Measurements from ENCODE around the gene CXXC1.
"Not testable (repeated sequence)": the region's sequence is repeated elsewhere in the genome, so short reads cannot be mapped to it uniquely, and the experiment has no call there.

CXXC1 gene

DNA sequence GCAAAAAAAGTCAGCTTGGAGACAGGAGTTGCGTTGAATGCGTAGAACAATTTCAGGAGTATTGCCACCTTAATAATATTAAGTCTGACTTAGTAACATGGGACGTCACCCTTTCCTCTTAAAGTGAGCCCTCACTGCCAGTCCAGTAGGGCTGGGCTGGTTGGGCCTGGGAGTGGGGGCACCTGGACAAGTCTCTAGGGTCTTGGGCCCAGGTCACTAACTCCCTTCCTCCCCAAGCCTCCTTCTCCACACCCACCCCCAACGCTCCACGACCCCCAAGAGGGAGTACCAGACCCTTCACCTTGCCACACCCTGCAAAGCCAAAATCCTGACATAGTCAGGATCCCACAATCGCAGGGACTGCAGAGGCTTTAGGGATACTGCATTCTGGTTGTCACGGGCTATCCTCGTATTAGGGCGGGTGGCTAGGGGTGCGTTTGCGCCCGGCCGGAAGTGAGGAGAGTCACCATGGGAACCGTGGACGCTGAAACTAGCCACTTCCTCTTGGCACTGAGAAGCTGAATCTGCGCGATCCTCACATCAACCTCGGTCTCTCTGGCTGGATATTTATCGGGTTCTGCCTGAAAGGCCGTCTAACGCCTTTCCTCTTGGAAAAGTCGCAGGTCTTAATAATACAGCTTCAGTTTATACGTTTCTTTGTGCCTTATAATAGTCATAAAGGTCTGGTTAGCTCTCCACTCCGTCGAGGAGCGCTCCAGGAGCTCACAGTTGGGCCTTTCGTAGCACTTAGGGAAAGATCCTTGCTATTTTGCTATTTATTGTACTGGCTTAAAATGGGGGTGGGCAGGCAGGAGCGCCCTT, 10.3 kb upstream of the CXXC1 start:
- DNase-seq = peak; percentile 51

DNA sequence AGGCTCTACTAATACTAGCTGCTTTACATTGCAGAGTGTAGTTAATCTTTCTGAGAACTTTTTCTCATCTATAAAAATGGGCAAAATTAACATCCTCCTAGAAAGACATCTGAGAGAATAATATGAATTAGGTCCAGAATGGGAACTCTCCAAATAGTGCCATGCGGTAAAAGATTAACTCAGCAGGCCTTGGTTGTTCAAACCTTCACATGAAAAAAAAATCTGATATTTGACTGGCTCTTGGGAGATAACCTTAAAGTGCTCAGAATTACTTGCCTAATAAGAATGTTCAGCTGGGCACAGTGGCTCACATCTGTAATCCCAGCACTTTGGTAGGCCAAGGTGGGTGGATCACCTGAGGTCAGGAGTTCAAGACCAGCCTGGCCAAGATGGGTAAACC, 5.5 kb upstream of the CXXC1 start:
- DNase-seq = no peak

DNA sequence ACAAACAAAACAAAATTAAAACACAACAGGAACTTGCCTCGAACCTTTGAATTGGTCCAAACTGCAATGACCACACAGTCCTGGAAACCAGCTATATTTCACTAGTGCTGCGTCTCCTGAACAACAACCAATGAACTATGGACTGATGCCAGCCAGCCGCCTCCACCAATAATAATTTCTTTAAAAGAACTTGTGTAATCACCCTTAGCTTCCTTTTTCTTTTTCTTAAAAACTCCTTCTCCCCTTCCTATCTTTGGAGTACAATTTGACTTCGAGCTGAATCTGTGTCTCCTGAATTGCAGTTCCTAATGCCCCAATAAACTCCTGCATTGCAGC, 1.6 kb upstream of the CXXC1 start:
- DNase-seq = no peak

DNA sequence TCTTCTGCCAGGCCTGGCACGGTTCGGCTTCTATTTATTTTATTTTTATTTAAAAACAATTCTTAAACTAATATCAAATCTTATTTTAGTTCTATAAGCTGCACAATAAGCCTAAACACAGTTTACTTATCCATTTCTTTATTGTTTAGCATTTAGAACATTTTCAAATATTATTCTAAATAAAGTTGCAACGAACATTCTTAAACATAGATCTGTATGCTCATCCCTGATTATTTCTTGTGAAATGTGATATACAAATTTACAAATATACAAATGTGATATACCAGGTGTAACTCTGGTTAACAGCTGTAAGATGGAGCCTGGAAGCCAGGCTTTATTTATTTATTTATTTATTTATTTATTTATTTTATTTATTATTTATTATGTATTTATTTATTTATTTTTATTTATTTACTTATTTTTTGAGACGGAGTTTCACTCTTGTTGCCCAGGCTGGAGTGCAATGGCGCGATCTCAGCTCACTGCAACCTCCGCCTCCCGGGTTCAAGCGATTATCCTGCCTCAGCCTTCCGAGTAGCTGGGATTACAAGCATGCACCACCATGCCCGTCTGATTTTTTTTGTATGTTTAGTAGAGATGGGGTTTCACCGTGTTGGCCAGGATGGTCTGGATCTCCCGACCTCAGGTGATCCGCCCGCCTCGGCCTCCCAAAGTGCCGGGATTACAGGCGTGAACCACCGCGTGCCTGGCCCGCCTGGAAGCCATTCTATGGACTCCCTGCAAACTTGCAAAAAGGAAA, 1.0 kb upstream of the CXXC1 start:
- DNase-seq = not testable (repeated sequence)

DNA sequence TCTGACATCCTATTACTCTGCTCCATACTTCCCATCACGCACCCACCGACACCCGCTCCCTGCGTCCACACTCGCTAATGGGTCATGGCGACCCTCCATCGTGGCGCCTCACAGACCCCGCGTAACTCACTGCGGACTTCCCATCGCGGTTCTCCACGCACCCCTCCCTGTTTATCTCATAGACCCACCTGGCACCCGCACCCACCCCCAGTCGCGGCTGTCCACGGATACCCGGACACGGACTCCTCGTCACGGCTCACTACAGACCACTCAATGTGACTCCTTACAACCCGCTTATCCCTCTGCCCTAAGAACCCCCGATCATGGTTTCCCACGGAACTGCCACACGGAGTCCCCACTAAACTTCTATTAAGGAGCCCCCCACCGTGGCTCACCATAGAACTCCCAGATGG, 458 bp downstream of the CXXC1 start:
- DNase-seq = no peak

DNA sequence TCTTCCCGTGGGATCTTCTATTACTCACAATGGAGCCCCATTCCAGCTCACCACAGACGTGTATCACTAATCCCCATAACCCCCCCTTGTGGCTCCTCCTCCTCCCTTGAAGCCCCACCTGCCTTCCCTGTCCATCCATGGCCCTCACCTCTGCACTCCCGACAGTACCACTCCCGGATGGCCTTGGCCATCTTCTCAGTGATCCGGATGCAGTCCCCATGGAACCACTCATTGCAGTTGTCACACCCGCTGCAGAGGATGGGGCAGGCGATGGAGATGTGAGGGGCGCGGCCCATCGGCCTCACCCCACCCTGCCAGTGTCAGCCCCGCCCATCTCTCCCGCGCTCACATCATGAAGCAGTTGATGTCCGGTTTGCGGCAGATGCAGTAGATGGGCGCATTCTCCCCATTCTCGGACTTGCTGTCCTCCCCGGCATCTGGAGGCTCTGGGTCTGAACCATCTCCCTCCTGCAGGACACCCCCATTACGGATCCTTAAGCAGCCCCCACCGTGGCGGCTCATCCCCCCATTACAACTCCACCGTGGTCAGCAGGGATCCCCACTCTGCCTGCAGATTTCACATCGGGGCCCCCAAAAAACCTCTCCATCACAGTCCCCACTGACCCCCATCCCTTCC, 983 bp downstream of the CXXC1 start:
- no peak for DNase-seq

DNA sequence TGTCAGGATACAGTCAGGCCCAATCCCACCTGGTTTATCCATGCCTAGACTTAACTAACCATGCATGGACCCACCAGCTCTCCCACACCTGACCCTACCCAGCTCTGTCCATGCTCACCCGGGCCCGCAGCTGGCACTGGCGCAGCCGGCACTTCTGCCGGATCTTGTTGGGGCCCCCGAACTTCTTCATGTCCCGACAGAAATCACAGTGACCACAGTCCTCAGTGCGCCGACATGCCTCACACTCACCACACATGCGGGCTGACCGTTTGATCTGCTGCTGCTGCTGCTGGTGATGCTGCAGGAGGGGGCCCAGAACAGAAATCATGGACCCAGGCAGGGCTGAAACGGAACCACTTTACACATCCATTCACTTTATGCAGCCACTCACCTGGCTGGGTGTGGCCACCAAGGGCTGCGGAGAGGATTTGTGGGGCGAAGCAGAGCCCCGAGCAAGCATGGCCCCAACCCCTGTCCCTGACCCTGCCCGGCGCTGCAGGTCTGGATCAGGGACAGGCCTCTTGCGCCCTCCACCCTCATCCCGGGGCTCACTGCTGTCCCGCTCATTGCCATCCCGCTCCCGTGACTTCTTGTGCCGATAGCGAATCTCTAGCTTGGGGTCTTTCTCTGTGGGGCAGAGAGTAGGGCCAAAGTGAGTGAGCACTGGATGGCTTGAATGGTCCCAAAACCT, 1.7 kb downstream of the CXXC1 start:
- no peak for DNase-seq

DNA sequence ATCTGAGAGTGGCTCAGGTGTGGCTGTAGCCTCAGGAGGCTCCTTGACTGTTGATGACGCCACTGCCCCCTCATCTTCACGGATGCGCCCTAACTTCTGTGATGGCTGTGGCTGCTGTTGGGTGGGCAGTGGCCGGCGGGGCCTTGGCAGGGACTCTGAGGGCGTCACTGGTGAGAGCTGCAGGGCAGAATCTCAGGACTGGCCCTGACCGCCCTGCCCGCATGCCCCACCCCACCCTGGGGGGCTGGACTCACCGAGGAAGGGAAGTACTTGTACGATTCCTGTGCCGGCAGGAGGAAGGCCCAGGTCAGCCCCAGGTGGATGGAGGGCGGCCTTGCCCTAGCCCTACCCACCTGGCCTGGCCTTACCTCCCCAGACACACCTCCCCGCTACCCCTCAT, 2.4 kb downstream of the CXXC1 start:
- DNase-seq = no peak

DNA sequence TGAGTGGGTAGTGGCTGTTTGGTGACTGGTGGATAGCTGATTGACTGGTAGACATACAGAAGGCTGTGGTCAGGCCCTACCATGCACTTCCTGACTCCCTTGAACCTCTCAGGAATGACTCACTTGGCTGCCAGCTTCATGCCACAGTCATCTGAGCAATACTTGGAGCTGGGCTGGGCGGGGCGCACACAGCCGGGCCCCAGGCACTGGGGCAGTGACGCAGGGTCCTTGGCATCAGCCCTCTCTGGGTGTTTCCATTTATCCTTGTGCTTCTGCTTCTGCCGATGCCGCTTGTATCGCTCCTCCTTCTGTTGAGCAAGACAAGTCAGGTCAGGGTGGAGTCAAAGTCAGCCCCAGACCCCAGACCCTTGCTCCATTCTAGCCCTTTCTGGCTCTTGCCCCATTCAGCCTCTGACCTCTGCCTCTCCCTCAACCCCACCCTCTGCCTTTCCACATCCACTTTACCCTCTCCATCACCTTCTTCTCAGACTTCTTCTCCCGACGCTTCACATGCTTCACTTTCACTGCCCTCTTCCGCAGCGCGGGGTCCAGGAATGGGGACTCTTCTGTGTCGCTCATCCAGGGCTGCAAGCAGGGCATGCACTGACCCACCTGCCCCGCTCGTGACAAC, 3.1 kb downstream of the CXXC1 start:
- no peak for DNase-seq

DNA sequence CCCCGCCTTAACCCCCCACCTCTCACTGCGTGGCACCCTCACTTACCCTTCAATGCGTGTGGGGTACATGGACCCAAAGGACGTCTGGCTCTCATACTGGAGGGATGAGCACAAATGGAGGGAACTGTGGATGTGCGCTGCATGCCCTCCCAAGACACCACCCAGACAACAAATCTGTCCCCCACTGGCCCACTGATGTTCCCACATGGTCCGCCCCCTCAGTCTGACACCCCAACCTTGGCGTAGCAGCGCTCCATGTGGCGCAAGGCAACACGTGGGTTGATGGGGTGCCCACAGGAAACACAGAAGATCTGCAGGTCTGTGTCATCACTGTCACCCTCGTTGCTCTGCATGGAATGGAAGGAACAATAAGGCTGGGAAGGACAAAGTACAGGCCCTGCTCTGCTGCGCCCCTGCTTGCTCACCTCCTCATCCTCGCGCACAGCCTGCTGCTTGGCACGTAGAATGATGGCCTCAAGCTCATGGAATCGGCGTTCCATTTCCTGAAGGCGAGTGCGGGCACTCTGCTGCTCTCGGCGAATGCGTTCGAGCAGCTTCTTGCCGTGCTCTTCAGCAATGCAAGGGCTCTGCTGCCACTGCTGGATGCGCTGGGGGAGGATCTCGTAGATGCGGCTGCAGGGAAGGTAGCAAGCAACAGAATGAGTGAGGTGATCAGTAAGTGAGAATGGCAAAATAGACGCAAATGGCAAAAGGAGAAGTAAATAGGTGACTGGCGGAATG, 3.9 kb downstream of the CXXC1 start:
- DNase-seq = no peak

DNA sequence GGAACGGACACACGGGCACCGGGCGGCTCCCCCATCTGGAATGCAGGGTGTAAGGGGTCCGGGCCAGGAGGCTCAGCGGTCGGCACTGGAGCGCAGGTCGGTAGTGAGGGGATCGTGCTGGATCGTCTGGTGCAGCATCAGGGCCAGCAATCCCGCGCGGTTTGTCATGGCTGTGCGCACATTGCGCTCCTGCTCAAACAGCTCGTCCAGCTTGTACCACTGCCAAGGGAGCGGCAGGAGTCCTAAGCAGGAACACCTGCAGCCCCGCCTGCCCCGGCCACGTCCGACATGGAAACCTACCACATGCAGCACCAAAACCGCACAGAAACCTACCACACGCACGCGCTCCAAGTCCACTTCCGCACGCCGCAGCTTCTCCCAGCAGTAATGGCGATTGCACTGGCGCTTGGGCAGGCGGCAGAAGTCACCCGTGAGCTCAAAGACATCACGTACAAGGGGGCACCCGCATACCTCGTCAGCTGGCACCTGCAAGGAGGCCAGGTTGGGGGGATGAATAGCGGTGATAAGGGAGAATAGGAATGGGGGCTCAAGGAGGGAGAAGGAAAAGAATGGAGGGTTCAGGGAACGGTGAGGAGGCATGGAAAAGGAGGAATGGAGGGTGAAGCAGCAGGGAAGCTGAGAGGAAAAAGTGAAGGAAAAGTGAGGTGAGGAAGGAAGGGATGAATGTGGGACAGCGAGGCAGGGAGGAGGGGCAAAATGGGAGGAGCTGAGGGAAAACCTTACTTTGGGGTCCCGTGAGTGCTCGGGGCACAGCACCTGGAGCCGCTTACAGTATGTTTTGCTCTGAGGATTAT, 4.8 kb downstream of the CXXC1 start:
- no peak for DNase-seq

DNA sequence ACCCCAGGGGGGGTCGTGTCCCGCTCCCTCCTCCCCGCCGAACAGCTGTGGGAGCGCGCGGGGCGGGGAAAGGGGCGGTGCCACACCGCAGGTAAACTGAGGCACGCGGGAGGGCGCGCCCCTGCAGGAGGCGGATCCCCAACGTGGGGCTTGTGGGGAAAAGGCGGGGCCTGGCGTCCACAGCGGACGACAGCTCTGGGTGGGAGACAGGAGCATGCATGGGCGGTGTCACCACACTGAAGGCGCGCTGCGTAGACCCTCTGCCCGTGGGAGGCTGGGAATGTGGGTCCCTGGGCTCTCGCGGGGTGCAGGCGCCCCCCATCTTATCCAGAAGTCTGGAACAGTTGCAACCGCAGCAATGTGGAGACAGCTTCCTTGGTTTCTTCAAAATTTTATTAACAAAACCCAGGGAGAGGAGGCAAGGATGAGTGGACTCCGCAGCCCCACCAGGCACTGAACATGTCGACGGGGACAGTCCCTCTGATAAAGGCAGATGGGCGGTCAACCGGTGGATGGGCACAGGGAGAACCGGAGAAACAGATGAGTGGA, 5.4 kb downstream of the CXXC1 start:
- DNase-seq = no peak

DNA sequence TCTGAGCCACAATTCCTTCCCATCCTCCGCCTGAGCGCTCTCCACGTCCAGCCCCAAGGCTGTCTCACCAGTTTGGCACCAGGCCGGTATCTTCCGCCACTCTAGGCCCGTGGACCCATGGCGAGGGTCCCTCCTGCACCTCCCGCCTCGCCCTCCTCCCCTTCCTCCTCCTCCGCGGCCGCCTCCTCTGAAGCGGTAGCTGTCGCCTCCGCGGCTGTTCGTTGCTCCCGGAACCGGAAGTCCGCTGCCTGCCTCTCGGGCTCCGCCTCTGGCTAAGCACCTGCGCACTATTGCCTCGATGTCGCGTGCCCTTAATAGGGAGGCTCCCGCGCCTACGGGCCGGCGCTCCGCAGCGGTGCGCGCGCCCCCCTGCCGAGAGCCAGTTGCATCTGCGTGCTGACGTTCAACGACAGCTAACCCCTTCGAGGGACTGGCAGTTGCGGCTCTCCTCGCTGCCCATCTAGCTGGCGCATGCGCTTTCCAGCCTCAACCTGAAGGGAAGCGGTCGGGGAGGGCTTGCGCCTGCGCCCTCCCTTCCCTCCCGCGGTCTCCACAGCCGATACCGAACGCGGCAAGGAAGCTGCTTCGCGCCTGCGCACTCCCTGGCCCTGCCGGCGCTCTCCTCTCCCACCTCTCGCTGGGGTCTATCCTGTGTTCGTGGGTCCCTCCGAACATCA, 6.1 kb downstream of the CXXC1 start, which contains the start of gene MBD1:
Gene MBD1, minus strand, starts transcription at position 229 of the 677 bp plus-strand sequence. CDS start 1,531 bp downstream, outside the sequence.
- DNase-seq = peak; percentile 93

DNA sequence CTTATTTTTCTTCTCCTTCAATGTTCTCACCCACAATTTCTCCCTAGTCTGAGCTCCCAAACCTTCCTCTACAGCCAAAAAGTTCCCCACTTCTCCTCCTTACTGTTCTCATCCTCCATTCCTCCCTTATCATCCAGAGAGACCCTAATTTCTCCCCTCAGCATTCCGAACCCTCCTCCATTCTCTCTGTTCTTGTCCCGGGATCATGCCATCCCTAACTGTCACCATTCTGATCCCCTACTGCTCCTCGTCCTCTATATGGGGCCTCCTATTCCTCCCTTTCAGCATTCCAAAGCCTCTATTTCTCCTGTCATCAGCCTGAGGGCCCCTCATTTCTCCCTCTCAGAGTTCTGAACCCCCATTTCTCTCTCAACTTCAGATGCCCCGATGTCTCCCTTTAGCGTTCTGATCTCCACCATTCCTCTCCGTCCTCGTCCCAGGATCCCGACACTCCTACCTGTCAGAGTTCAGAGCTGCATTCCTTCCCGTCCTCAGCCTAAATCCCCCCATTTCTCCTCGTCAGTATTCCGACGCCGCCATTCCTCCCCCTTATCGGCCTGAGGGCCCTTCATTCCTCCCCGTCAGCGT, 6.7 kb downstream of the CXXC1 start:
- DNase-seq = no peak

DNA sequence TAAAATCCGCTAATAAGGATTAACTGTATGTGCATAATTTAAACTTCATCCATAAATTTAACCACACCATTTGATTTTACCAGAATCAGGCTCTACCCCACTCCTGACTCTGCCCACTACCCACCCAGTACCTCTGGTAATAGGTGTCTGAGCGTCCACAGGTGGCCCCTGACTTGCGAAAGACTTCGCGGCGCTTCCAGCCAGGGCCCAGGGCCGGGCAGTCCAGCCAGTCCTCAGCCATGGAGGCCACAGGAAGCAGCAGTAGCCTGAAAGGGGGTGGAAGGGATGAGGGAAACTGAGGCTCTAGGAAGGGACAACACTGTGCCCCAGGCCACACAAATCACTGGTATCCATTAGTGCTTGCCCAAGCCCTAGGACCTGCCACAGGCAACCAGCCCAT, 7.7 kb downstream of the CXXC1 start:
- DNase-seq = no peak

DNA sequence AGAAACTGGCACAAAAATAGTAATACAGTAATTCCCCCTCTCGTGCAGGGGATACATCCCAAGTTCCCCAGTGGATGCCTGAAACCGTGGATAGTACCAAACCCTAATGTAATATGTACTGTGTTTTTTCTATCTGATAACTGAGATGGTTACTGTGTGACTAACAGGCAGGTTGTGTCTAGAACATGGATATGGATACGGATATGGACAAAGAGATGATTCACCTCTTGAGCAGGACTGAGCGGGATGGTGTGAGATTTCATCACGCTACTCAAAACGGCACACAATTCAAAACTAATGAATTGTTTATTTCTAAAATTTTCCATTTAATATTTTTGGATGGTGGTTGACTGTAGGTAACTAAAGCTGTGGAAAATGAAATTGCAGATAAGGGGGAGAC, 9.6 kb downstream of the CXXC1 start:
- no peak for DNase-seq

DNA sequence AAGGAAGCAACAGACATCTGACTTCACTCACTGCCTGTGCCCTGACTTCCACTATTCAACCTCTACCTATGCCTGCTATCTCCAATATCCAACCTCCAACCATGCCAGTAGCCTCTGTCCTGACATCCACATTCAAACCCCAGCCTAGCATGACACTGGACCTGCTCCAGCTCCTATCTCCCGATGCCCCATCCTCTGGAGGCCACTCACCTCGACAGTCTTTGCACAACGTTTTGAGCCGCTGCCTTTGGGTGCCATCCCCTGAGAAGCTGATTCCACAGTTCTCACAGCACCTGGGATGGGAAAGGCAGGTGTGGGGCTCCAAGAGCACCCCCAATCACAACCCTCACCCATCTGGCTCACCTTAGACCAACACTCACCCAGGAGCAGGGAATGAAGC, 11.0 kb downstream of the CXXC1 start:
- DNase-seq = no peak

DNA sequence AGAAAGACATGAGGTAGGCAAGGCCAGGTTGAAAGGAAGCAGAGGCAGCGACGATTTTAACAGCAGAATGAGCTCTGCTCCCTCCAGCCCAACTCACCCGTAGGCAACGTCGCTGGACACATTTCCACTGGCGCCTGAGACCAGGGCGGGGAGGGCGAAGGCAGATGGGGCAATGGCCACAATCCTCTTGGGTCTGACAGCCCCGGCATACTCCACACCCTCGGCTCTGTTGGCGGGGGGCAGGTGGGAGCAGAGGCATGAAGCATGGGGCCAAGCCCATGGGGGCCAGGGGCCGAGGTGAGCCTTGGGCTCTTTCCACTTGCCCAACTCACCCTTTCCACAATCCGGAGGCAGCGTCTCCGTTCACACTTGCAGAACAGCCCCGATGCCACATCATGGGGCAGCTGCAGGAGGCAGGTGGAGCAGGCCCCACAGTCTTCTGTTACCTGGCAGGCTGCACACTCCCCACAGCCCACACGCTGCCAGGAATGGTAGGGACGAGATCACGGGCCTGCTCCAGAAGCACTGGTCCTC, 11.9 kb downstream of the CXXC1 start:
- no peak for DNase-seq

DNA sequence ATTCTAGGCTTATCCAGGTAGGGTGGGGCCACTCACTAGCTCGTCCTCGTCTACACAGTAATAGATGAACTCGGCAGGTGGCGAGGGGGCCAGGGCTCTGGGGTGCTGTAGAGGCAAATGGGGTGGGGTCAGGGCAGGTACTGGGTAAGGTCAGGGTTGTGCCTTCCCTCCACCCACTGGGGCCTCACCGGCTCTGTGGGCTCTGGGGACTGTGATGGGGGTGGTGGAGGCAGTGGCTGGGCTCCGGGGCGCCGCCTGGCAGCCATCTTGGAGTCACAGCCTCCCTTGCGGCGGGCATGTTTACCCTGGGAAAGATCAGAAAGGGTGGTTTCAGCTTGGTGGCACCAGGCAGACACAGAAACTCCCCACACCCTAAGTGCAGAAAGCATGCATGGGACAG, 12.6 kb downstream of the CXXC1 start:
- DNase-seq = no peak

DNA sequence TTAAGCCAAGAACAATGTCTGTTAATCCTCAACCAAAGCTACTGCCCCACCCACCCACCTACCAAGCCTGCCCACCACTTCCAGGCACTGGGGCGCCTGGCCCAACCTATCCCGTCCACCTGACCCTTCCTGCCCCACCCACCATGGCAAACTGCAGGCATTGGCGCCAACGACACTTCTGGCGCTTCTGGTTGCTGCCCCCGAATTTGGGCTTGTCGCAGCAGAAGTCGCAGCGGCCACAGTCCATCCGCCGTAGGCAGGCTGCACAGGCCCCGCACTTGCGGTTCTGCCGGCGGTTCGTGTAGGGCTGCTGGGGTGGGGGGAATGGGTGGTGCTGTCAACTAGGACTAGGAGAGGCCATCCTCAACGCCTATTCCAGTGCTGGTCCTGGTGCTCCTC, 13.4 kb downstream of the CXXC1 start:
- DNase-seq = no peak
